HG03175 (cell line): Measurements from ENCODE around the gene TNNI2.
"Not testable (repeated sequence)": the region's sequence is repeated elsewhere in the genome, so short reads cannot be mapped to it uniquely, and the experiment has no call there.

Experiments
- ATAC-seq: cut with Tn5 transposase; IDR thresholded peaks from one replicate; pipeline ENCODE4 v1.9.1; 2021; ENCODE audit warnings: mild to moderate bottlenecking, moderate library complexity; ENCODE audit not compliant: unreplicated experiment

Gene TNNI2

GRCh38 chr11:1882265-1883238 is 43.8 kb downstream of the TNNI2 start:
- ATAC-seq = peak; percentile 59

GRCh38 chr11:1883346-1884302 is 44.8 kb downstream of the TNNI2 start:
- no peak for ATAC-seq

GRCh38 chr11:1884303-1884700 is 45.5 kb downstream of the TNNI2 start:
- ATAC-seq = no peak

GRCh38 chr11:1886551-1886950 is 47.8 kb downstream of the TNNI2 start:
- ATAC-seq = not testable (repeated sequence)

- no peak for ATAC-seq
These were observed 48.9 kb downstream of the TNNI2 start for GRCh38 chr11:1887451-1888346.

GRCh38 chr11:1888347-1888753 is 49.6 kb downstream of the TNNI2 start:
- no peak for ATAC-seq

- no peak for ATAC-seq
These were observed 50.0 kb downstream of the TNNI2 start for GRCh38 chr11:1888811-1889210.

GRCh38 chr11:1889224-1889930 is 50.6 kb downstream of the TNNI2 start:
- ATAC-seq = no peak

GRCh38 chr11:1889941-1890855 is 51.4 kb downstream of the TNNI2 start:
- ATAC-seq = no peak
